IMR-90 (cell line): Measurements from ENCODE around the gene PLOD1. TPM values are rescaled to one million over a fixed set of nuclear protein-coding genes. Genes with fewer than 3 reads are reported as not detected.

Source experiments
- ATAC-seq: fragments of 200-7000 bp; cut with Tn5 transposase; 2 replicates; pipeline ENCODE4 v1.9.1; 2020; ENCODE audit warnings: low read depth, mild to moderate bottlenecking, moderate library complexity
- BruUV-seq: library from RNA; stranded (reverse); fragments of 400-500 nt; replicated peaks from 2 replicates; lab custom pipeline; 2021; lab: Mats Ljungman, UMichigan
- CTCF ChIA-PET: fragments of 300-600 bp; formaldehyde crosslinking; extraction: SDS; loops from one replicate; lab custom pipeline; 2021; ENCODE audit warnings: antibody characterized with exemption; lab: Yijun Ruan, JAX
- POLR2A ChIA-PET: fragments of 300-600 bp; sonication (Branson Sonifier 250); formaldehyde crosslinking; loops from one replicate; lab custom pipeline; 2022; ENCODE audit warnings: antibody characterized with exemption; ENCODE audit not compliant: unreplicated experiment; lab: Charles Lee
- DNase-seq: peaks from one replicate; pipeline ENCODE4 v3.0.0; 2013
- H2AFZ ChIP-seq: replicated peaks from 2 replicates; pipeline ENCODE3; 2013; ENCODE audit warnings: low read length, mild to moderate bottlenecking; ENCODE audit not compliant: poor library complexity
- H2AK5ac ChIP-seq: 2 replicates; pipeline ENCODE4 v1.6.1; 2013; ENCODE audit warnings: low read depth, low read length, inconsistent platforms
- H2AK9ac ChIP-seq: replicated peaks from 2 replicates; pipeline ENCODE3; 2013; ENCODE audit warnings: mild to moderate bottlenecking, low read depth, low read length, moderate library complexity; ENCODE audit not compliant: poor library complexity
- H2BK120ac ChIP-seq: 2 replicates; pipeline ENCODE4 v1.6.1; 2013; ENCODE audit warnings: low read depth, low read length, inconsistent platforms
- H2BK15ac ChIP-seq: 3 replicates; pipeline ENCODE4 v1.6.1; 2013; ENCODE audit warnings: low read depth, low read length, inconsistent platforms
- H2BK20ac ChIP-seq: 2 replicates; pipeline ENCODE4 v1.6.1; 2013; ENCODE audit warnings: low read depth, mild to moderate bottlenecking, inconsistent platforms, low read length, moderate library complexity
- H2BK5ac ChIP-seq: 2 replicates; pipeline ENCODE4 v1.6.1; 2013; ENCODE audit warnings: mild to moderate bottlenecking, low read depth, low read length, inconsistent platforms; ENCODE audit not compliant: poor library complexity, severe bottlenecking
- H3K14ac ChIP-seq: replicated peaks from 2 replicates; pipeline ENCODE4 v1.6.1; 2013; ENCODE audit warnings: low read depth, low read length, inconsistent platforms
- H3K18ac ChIP-seq: 2 replicates; pipeline ENCODE4 v1.6.1; 2013; ENCODE audit warnings: low read depth, low read length, control low read depth
- H3K23ac ChIP-seq: 2 replicates; pipeline ENCODE4 v1.6.1; 2013; ENCODE audit warnings: low read depth, low read length, inconsistent platforms
- H3K27ac ChIP-seq: 2 replicates; pipeline ENCODE4 v1.5.1; 2013; ENCODE audit warnings: mild to moderate bottlenecking, control low read depth, low read length; ENCODE audit not compliant: insufficient read depth
- H3K27me3 ChIP-seq: 2 replicates; pipeline ENCODE4 v1.6.1; 2013; ENCODE audit warnings: low read length; ENCODE audit not compliant: control insufficient read depth, insufficient read depth
- H3K36me3 ChIP-seq: 2 replicates; pipeline ENCODE4 v1.6.1; 2013; ENCODE audit warnings: low read length, mixed read lengths; ENCODE audit not compliant: control insufficient read depth, insufficient read depth
- H3K4ac ChIP-seq: 2 replicates; pipeline ENCODE4 v1.6.1; 2013; ENCODE audit warnings: low read depth, low read length, inconsistent platforms
- H3K4me1 ChIP-seq: 2 replicates; pipeline ENCODE4 v1.6.1; 2013; ENCODE audit warnings: low read length, mixed read lengths; ENCODE audit not compliant: control insufficient read depth, insufficient read depth
- H3K4me2 ChIP-seq: 2 replicates; pipeline ENCODE4 v1.6.1; 2013; ENCODE audit warnings: low read depth, mild to moderate bottlenecking, control low read depth, low read length, moderate library complexity
- H3K4me3 ChIP-seq: 2 replicates; pipeline ENCODE4 v1.5.1; 2013; ENCODE audit warnings: low read depth, mild to moderate bottlenecking, control low read depth, low read length, moderate library complexity; ENCODE audit not compliant: insufficient read depth
- H3K56ac ChIP-seq: 2 replicates; pipeline ENCODE4 v1.6.1; 2013; ENCODE audit warnings: low read length, inconsistent platforms; ENCODE audit not compliant: insufficient read depth; ENCODE audit errors: extremely low read depth
- H3K79me1 ChIP-seq, 2 experiments: 2 replicates each; pipeline ENCODE4 v1.6.1; 2013; ENCODE audit warnings: low read length in 2 of 2, inconsistent platforms in 1 of 2, low read depth in 1 of 2
- H3K9ac ChIP-seq: 2 replicates; pipeline ENCODE4 v1.6.1; 2013; ENCODE audit warnings: low read depth, low read length, control low read depth
- H3K9me1 ChIP-seq: 2 replicates; pipeline ENCODE4 v1.6.1; 2013; ENCODE audit warnings: low read length, inconsistent platforms; ENCODE audit not compliant: insufficient read depth
- H3K9me3 ChIP-seq: 2 replicates; pipeline ENCODE4 v1.6.1; 2013; ENCODE audit warnings: low read length; ENCODE audit not compliant: control insufficient read depth, insufficient read depth
- H4K20me1 ChIP-seq: 2 replicates; pipeline ENCODE4 v1.6.1; 2013; ENCODE audit warnings: low read length, inconsistent platforms; ENCODE audit not compliant: insufficient read depth
- H4K5ac ChIP-seq: 2 replicates; pipeline ENCODE4 v1.6.1; 2013; ENCODE audit warnings: mild to moderate bottlenecking, low read depth, low read length, control low read depth
- H4K8ac ChIP-seq, 2 experiments: 2 replicates each; pipeline ENCODE4 v1.6.1; 2013; ENCODE audit warnings: low read depth in 2 of 2, low read length in 2 of 2, control low read depth in 1 of 2, inconsistent platforms in 1 of 2
- H4K91ac ChIP-seq: 2 replicates; pipeline ENCODE4 v1.6.1; 2013; ENCODE audit warnings: low read depth, low read length, inconsistent platforms; ENCODE audit not compliant: insufficient read depth
- BHLHE40 ChIP-seq: fragments of 150-350 bp; IDR thresholded peaks from 2 replicates; pipeline ENCODE4 v1.6.1; 2016; ENCODE audit warnings: mild to moderate bottlenecking, low read depth, low read length
- FOS ChIP-seq: fragments of 150-350 bp; IDR thresholded peaks from 2 replicates; pipeline ENCODE4 v1.6.1; 2016; ENCODE audit warnings: low read depth, low read length
- MAFK ChIP-seq: IDR thresholded peaks from 2 replicates; pipeline ENCODE4 v1.6.1; 2012; ENCODE audit warnings: low read depth, low read length, improper control_type of control experiment
- MAZ ChIP-seq: IDR thresholded peaks from 2 replicates; pipeline ENCODE4 v1.6.1; 2012; ENCODE audit warnings: low read depth, mild to moderate bottlenecking, low read length, improper control_type of control experiment, moderate library complexity, borderline replicate concordance
- POLR2A ChIP-seq: IDR thresholded peaks from 2 replicates; pipeline ENCODE4 v1.6.1; 2012; ENCODE audit warnings: mild to moderate bottlenecking, low read depth, low read length
- WGBS, 2 experiments: methylation state at CpG; one replicate each; pipeline versions ENCODE4 v1.1.5 to v1.1.7; 2013; ENCODE audit warnings: missing lambda C conversion rate in 2 of 2; ENCODE audit not compliant: insufficient read length in 1 of 2; ENCODE audit errors: extremely low coverage in 2 of 2; 5-methylcytosine and 5-hydroxymethylcytosine counted together
- dilution Hi-C: fragments of 300-500 bp; cut with HindIII; formaldehyde crosslinking; loops from one replicate; pipeline ENCODE4 v1.14.3; 2018; ENCODE audit warnings: low sequenced_read_pairs; ENCODE audit not compliant: unreplicated experiment
- in situ Hi-C: fragments of 300-500 bp; cut with MboI; formaldehyde crosslinking; loops from 3 replicates; pipeline ENCODE4 v1.14.3; 2019; ENCODE audit warnings: low sequenced_read_pairs, inconsistent platforms, mixed read lengths
- intact Hi-C: fragments of 100-400 bp; cut with micrococcal nuclease; formaldehyde crosslinking; loops from 2 replicates; pipeline ENCODE4 v1.10.0; 2022
- polyA plus RNA-seq, 3 experiments: library from polyadenylated mRNA; depleted of rRNA; stranded (reverse); fragments of >200 nt; gene quantifications; 2 replicates each; pipeline ENCODE4 v1.2.3, GENCODE V29; 2012; ENCODE audit warnings: low replicate concordance in 1 of 3
- total RNA-seq: library from RNA; depleted of rRNA; stranded (reverse); fragments of >200 nt; gene quantifications from 2 replicates; pipeline ENCODE4 v1.2.3, GENCODE V29; 2012
- TF ChIP-seq, protein P1 (sequence below): conservative IDR thresholded peaks from 2 replicates; pipeline ENCODE4 v1.5.1; 2012; ENCODE audit warnings: mild to moderate bottlenecking, low read depth, low read length, improper control_type of control experiment

Gene PLOD1
- total and polyA plus RNA-seq, 2 of the 4 experiments (the other 2 are of a cell fraction) = 283 to 609 TPM

DNA sequence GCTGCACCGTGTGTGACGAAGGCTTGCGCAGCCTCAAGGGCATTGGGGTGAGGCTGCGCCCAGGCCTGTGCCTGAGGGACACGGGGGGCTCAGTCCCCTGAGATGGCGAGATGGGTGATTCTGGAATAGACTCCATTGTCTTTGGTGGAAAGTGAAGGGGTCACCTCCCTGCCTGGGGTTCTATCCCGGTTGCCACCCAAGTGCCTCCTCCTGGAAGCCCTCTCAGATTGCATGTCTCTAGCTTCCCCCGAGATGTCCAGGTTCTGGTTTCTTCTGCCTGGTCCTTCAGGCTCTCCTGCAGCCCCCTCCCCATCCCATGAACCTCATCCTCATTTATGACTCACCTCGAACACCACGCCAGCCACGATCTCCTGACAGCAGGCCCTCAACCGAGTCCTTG, 23.4 kb downstream of the PLOD1 start:
- CTCF ChIA-PET = no interaction called here
- H2AK5ac ChIP-seq = no peak overlapping the region
- no peak overlapping the region for H3K9ac ChIP-seq
- TF ChIP-seq, protein P1, sequence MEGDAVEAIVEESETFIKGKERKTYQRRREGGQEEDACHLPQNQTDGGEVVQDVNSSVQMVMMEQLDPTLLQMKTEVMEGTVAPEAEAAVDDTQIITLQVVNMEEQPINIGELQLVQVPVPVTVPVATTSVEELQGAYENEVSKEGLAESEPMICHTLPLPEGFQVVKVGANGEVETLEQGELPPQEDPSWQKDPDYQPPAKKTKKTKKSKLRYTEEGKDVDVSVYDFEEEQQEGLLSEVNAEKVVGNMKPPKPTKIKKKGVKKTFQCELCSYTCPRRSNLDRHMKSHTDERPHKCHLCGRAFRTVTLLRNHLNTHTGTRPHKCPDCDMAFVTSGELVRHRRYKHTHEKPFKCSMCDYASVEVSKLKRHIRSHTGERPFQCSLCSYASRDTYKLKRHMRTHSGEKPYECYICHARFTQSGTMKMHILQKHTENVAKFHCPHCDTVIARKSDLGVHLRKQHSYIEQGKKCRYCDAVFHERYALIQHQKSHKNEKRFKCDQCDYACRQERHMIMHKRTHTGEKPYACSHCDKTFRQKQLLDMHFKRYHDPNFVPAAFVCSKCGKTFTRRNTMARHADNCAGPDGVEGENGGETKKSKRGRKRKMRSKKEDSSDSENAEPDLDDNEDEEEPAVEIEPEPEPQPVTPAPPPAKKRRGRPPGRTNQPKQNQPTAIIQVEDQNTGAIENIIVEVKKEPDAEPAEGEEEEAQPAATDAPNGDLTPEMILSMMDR = no peak
- TF ChIP-seq FOS = no peak
- no peak for TF ChIP-seq BHLHE40
- no peak for TF ChIP-seq MAZ
- TF ChIP-seq MAFK = no peak
- TF ChIP-seq POLR2A = no peak
- no peak overlapping the region for H3K4me2 ChIP-seq
- no peak overlapping the region for H2AK9ac ChIP-seq
- no peak overlapping the region for H3K18ac ChIP-seq
- no peak overlapping the region for H2BK15ac ChIP-seq
- H3K79me1 ChIP-seq = peaks cover 5 to 13% of the 10 kb centered on the region in 2 experiments; a peak in 2 of 4 replicates
- no peak overlapping the region for H3K23ac ChIP-seq
- no peak overlapping the region for H4K5ac ChIP-seq
- BruUV-seq = no TSS peak
- dilution Hi-C loops (no loop called here), in situ Hi-C loops (no loop called here), intact Hi-C loops (no loop called here)
- ATAC-seq (no peak), DNase-seq (no peak)
- H4K8ac ChIP-seq = no peak overlapping the region
- H3K36me3 ChIP-seq = peaks cover 65% of the 10 kb centered on the region
- H2BK5ac ChIP-seq = no peak overlapping the region
- no peaks in the 10 kb centered on the region for H3K27me3 ChIP-seq
- no peak overlapping the region for H2BK120ac ChIP-seq
- no peak overlapping the region for H3K14ac ChIP-seq
- H2AFZ ChIP-seq = no peak overlapping the region
- H2BK20ac ChIP-seq = no peak overlapping the region
- no peaks in the 10 kb centered on the region; the same call in 1 of the 2 replicates for H3K9me1 ChIP-seq
- H3K4me1 ChIP-seq = no peaks in the 10 kb centered on the region
- H3K56ac ChIP-seq = no peak overlapping the region
- POLR2A ChIA-PET = no interaction called here
- H3K4me3 ChIP-seq = no peak overlapping the region
- H4K20me1 ChIP-seq = peaks cover 8% of the 10 kb centered on the region
- no peak overlapping the region for H3K4ac ChIP-seq
- H3K9me3 ChIP-seq = no peaks in the 10 kb centered on the region
- 100% methylated on average over 6 of the region's 12 CpGs; no CpG with 5 or more reads in 1 of the 2 experiments for WGBS, 2 experiments
- no peak overlapping the region for H3K27ac ChIP-seq
- H4K91ac ChIP-seq = no peak overlapping the region
